Right lobe of liver (tissue), 6 donors: Measurements from ENCODE around the gene PPIL6. TPM values are rescaled to one million over a fixed set of nuclear protein-coding genes. Genes with fewer than 3 reads are reported as not detected.
A peak's percentile ranks its signal among the peaks of the same experiment; 100 is the strongest.

Experiments
- ATAC-seq, 4 donors: fragments of 200-7000 bp; cut with Tn5 transposase; one replicate each; pipeline ENCODE4 v1.9.1; 2020; ENCODE audit warnings: mild to moderate bottlenecking in 4 of 4, moderate library complexity in 4 of 4
- DNase-seq, 3 donors: peaks; one replicate each; pipeline ENCODE4 v3.0.0-alpha.2; 2020
- H3K27ac ChIP-seq, 3 donors: fragments of 200-600 bp; one replicate each; pipeline ENCODE4 v1.8.0; 2022
- H3K27me3 ChIP-seq, 2 donors: fragments of 200-600 bp; one replicate each; pipeline ENCODE4 v1.8.0; 2022
- H3K36me3 ChIP-seq, 4 donors: fragments of 200-600 bp; sonication (generic) in 1 of 4; one replicate each; pipeline versions ENCODE4 v1.5.1 to v1.8.0; 2017 to 2022; ENCODE audit warnings: control low read depth in 1 of 4
- H3K4me1 ChIP-seq, 4 donors: fragments of 200-600 bp; sonication (generic) in 1 of 4; one replicate each; pipeline versions ENCODE4 v1.5.1 to v1.8.0; 2017 to 2022; ENCODE audit warnings: control low read depth in 1 of 4
- H3K4me3 ChIP-seq, 3 donors: fragments of 200-600 bp; one replicate each; pipeline ENCODE4 v1.8.0; 2022
- H3K9me3 ChIP-seq, 4 donors: fragments of 200-600 bp; sonication (generic) in 1 of 4; one replicate each; pipeline versions ENCODE4 v1.5.1 to v1.8.0; 2017 to 2022; ENCODE audit warnings: control low read depth in 1 of 4
- POLR2A ChIP-seq: fragments of 450-650 bp; IDR thresholded peaks from one replicate; pipeline ENCODE4 v1.6.1; 2017; ENCODE audit warnings: antibody characterized with exemption, mild to moderate bottlenecking
- WGBS: methylation state at CpG from one replicate; pipeline ENCODE4 v1.1.6; 2018; ENCODE audit warnings: low coverage, low lambda C conversion rate; ENCODE audit not compliant: insufficient coverage; ENCODE audit errors: missing lambda C conversion rate; 5-methylcytosine and 5-hydroxymethylcytosine counted together
- intact Hi-C, 2 donors: fragments of 100-400 bp; cut with DNase I; formaldehyde crosslinking; loops; one replicate each; pipeline versions ENCODE4 v1.11.2 to v1.14.1; 2022
- total RNA-seq, 6 experiments: library from RNA; depleted of rRNA in 2 of 6; stranded (reverse); fragments of >200 nt in 2 of 6; fragmentation: NEBNext Ultra II Directional in 3 of 6; extraction: Animal tissue kit (Norgen Biotek cat#: 25700) in 3 of 6; gene quantifications; one replicate each; pipeline versions ENCODE4 v1.1.0 to v1.2.4, GENCODE V29; 2016 to 2023
- TF ChIP-seq, protein P1 (sequence below), 4 donors: fragments of 200-600 bp in 3 of 4; fragments of 450-650 bp in 1 of 4; IDR thresholded peaks; one replicate each; pipeline versions ENCODE4 v1.5.1 to v1.8.0; 2016 to 2022; ENCODE audit warnings: antibody characterized with exemption in 4 of 4, mild to moderate bottlenecking in 2 of 4
- donor health status: DM: no; HTN: yes; CAD: no.
- donor health status: DM: no; HTN: no; CAD: no.
- donor health status: DM: no; HTN: no; CAD: no.
- donor health status: DM: no; HTN: yes; CAD: no.
- donor health status: DM: no; HTN: yes; CAD: no.

The PPIL6 gene
- total RNA-seq, 6 experiments from 2014 or later = 0.12 to 0.42 (median 0.33) TPM; not detected in 2

- Histone ChIP-seq H3K27me3 (no peaks in the 10 kb centered on the region), H3K36me3 (no peaks in the 10 kb centered on the region), H3K4me3 (no peak overlapping the region), H3K9me3 (no peaks in the 10 kb centered on the region), H3K4me1 (no peaks in the 10 kb centered on the region), H3K27ac (no peak overlapping the region)
- no peak for TF ChIP-seq POLR2A
- TF ChIP-seq, protein P1, sequence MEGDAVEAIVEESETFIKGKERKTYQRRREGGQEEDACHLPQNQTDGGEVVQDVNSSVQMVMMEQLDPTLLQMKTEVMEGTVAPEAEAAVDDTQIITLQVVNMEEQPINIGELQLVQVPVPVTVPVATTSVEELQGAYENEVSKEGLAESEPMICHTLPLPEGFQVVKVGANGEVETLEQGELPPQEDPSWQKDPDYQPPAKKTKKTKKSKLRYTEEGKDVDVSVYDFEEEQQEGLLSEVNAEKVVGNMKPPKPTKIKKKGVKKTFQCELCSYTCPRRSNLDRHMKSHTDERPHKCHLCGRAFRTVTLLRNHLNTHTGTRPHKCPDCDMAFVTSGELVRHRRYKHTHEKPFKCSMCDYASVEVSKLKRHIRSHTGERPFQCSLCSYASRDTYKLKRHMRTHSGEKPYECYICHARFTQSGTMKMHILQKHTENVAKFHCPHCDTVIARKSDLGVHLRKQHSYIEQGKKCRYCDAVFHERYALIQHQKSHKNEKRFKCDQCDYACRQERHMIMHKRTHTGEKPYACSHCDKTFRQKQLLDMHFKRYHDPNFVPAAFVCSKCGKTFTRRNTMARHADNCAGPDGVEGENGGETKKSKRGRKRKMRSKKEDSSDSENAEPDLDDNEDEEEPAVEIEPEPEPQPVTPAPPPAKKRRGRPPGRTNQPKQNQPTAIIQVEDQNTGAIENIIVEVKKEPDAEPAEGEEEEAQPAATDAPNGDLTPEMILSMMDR (IDR thresholded peaks at IDR 0.05) = no peak
- 67% methylated on average over 1 of the region's 2 CpGs for WGBS
- DNase-seq (no peak), ATAC-seq (no peak)
- intact Hi-C loops = no loop called here
Observed at GRCh38 chr6:109411034-109411433, 29.4 kb downstream of the PPIL6 start.

- WGBS = 77% methylated on average over 4 of the region's 4 CpGs
- ATAC-seq = peak in 1 of 4 donors; percentile 39
- no peaks in the 10 kb centered on the region for H3K27me3 ChIP-seq
- H3K4me3 ChIP-seq = no peak overlapping the region
- no peaks in the 10 kb centered on the region for H3K4me1 ChIP-seq
- H3K36me3 ChIP-seq = no peaks in the 10 kb centered on the region
- DNase-seq = no peak
- no peaks in the 10 kb centered on the region for H3K9me3 ChIP-seq
- intact Hi-C loops = no loop called here
- no peak overlapping the region for H3K27ac ChIP-seq
- TF ChIP-seq, protein P1 (IDR thresholded peaks at IDR 0.05) = no peak
- TF ChIP-seq POLR2A = no peak
Observed at GRCh38 chr6:109406196-109406595, 34.2 kb downstream of the PPIL6 start.

DNA sequence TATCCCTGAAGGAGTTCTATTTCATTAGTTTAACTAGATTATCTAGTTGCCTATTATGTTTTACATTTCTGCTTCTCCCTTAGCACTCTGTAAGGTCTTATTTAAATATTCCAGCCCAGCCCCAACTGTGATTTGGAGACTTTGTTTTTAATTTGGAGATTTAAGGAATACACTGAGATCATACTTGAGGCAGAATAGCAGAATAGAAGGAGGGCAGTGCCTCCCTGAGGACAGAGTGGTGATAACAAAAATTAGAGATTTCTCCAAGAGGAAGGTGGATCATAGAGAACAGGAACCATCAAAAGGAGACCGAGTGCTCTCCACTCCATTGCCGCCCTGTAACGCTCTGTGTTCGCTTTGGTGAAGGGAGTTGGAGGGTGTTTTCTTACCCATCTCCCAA, 43.4 kb downstream of the PPIL6 start:
- no peak for DNase-seq
- no peak overlapping the region for H3K4me3 ChIP-seq
- no peaks in the 10 kb centered on the region for H3K27me3 ChIP-seq
- H3K9me3 ChIP-seq = no peaks in the 10 kb centered on the region
- no peaks in the 10 kb centered on the region for H3K4me1 ChIP-seq
- H3K27ac ChIP-seq = no peak overlapping the region
- intact Hi-C loops = loop anchor here in 1 of 2 donors (5.0 kb wide), 1 partner anchor 210 kb away; no protein-coding TSS in a partner anchor
- no peaks in the 10 kb centered on the region for H3K36me3 ChIP-seq
- WGBS = 22% methylated on average over 3 of the region's 4 CpGs
- TF ChIP-seq POLR2A = no peak
- TF ChIP-seq, protein P1 (IDR thresholded peaks at IDR 0.05) = peak; percentile 40 to 49 (median 41)
- peak; percentile 69 to 84 (median 78) for ATAC-seq

DNA sequence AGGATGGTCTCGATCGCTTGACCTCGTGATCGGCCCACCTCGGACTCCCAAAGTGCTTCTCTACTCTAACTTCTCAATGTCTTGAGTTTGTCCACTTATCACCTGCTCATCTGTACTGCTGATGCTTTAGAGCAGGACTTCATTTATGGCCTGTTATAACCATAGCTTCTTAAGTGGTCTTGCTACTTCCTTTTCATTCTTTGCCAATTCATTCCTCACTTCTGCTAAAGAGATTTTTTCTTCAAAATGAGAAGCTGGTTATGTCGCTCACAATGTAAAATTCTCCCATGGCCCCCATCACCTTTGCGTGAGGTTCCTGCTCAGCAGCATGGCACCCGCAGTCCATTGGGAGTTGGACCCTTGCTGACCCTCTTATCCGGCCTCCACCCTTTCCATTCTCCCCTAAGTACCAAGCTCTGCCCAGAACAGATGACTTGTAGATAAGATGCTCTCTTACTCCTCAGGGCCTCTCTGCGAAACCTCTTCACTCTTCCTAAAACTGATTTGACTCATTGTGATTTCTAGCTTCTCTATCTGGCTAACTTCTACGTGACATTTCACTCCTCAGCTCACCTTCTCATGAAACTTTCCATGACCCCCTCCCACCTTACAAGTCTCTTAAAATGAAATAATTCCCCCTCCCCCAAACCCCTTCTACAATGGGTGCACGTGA, 44.2 kb downstream of the PPIL6 start:
- intact Hi-C loops = loop anchor here in 1 of 2 donors (5.0 kb wide), 1 partner anchor 209 kb away; no protein-coding TSS in a partner anchor
- DNase-seq (no peak), ATAC-seq (no peak)
- no peak overlapping the region for H3K4me3 ChIP-seq
- H3K27ac ChIP-seq = no peak overlapping the region
- TF ChIP-seq, protein P1 (IDR thresholded peaks at IDR 0.05) = no peak
- no peak for TF ChIP-seq POLR2A
- no peaks in the 10 kb centered on the region for H3K4me1 ChIP-seq
- no peaks in the 10 kb centered on the region for H3K27me3 ChIP-seq
- no peaks in the 10 kb centered on the region for H3K9me3 ChIP-seq
- H3K36me3 ChIP-seq = no peaks in the 10 kb centered on the region
- WGBS = 81% methylated on average over 7 of the region's 12 CpGs
